ENCODE data around the gene KLHL17.

KLHL17 gene

GRCh38 chr1:920521-920920 lies 39.9 kb upstream of the KLHL17 start:
- TF ChIP-seq SPI1 (IDR thresholded peaks at IDR 0.05; ENCODE audit: low read depth, low read length), result no peak
- no peak for DNase-seq (ENCODE audit: insufficient read length, low spot score)
- no peak for FAIRE-seq

DNA sequence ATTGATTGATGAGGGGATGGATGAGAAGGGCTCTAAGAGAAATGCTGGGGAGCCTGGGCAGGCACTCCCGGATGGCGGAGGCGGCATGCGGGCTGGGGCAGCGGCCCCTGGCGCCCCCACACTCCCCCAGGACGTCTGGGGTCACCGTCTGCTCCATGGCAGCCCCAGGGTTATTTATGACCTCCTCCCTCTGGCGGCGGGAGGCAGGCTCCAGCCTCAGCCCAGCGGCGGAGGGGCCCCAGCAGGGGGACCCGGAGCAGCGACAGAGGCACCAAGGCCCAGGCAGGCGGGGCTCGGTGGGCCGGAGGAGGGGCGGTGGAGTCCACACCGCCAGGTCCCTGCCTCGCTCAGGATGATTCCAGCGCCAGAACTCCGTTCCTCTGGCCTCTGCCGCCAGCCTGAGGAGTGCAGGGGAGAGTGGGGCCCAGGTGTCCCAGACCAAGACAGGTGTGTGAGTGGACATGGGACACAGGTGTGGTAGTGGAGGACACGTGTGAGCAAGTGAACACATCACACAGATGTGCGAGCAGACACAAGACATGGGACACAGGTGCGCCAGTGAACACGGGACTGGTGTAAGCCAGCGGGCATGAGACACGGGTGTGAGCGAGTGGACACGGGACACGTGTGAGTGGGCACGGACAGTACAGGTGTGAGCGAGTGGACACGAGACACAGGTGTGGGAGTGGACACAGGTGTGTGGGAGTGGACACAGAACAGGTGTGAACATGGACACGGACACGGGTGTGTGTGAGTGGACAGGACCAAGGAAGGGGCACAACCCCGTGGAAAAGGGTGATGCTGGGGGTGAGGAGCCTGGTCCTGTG lies 39.2 kb upstream of the KLHL17 start:
- FAIRE-seq, result peak; percentile 5
- no peak for DNase-seq (ENCODE audit: insufficient read length, low spot score)
- TF ChIP-seq TAF1 (IDR thresholded peaks at IDR 0.05; ENCODE audit: low read depth, low read length), result no peak
- no peak for TF ChIP-seq POLR2A (IDR thresholded peaks at IDR 0.05; ENCODE audit: low read depth, low read length)
- no peak for TF ChIP-seq SPI1 (IDR thresholded peaks at IDR 0.05; ENCODE audit: low read depth, low read length)
- TF ChIP-seq POU2F2 (IDR thresholded peaks at IDR 0.05; ENCODE audit: low read depth, low read length), result no peak
- TF ChIP-seq POLR2AphosphoS5 (IDR thresholded peaks at IDR 0.05; ENCODE audit: low read depth, low read length), result no peak
- no peak for TF ChIP-seq PAX5 (IDR thresholded peaks at IDR 0.05; ENCODE audit: insufficient read depth, low read length, severe bottlenecking)

DNA sequence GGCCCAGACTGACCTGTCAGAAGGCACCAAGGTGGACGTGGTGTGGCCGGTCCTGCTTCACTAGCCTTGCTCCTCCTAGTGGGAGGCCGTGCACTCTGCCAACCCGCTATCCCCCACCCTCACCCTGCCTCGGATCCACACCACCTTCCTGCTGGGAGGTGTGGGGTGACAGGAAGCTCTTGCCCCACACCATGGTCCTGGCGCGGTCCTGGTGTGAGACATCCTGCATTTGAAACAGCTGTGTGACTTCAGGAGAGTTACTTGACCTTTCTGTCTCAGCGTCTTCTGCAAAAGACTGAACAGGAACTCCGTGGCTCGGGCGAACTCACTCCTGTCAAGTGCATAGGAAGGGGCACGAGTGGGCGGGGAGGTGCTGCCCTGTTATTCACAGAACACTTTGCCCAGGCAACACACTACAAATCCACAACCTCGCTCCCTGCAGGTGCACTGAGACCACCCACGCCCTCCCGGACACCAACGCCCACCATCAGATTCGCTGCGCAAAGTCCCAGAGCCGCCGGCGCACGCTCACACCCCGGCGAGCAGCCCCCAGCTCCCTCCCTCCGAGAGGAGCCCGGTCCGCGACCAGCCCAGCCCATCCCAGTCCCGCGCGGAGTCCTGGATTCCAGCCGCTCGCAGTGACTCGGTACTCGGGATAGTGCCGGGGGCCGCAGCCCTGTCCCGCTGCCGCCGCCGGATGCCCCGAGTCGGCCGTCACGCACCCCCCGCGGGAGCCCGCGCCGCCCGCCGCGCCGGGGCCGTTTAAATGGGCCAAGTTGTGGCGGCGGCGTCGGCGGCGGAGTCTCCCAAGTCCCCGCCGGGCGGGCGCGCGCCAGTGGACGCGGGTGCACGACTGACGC lies 37.0 kb upstream of the KLHL17 start, which contains the start of gene SAMD11:
TSS of gene SAMD11 (plus strand) at position 793 of the 860 bp plus-strand sequence. CDS start 509 bp downstream, outside the sequence.
- DNase-seq (ENCODE audit: insufficient read length, low spot score), result no peak
- peak; percentile 31 for FAIRE-seq
- TF ChIP-seq POLR2A (IDR thresholded peaks at IDR 0.05; ENCODE audit: low read depth, low read length) (no peak), TAF1 (IDR thresholded peaks at IDR 0.05; ENCODE audit: low read depth, low read length) (no peak), SPI1 (IDR thresholded peaks at IDR 0.05; ENCODE audit: low read depth, low read length) (no peak), POU2F2 (IDR thresholded peaks at IDR 0.05; ENCODE audit: low read depth, low read length) (no peak), POLR2AphosphoS5 (IDR thresholded peaks at IDR 0.05; ENCODE audit: low read depth, low read length) (no peak), PAX5 (IDR thresholded peaks at IDR 0.05; ENCODE audit: insufficient read depth, low read length, severe bottlenecking) (no peak)

GRCh38 chr1:923991-924655 lies 36.3 kb upstream of the KLHL17 start:
- TF ChIP-seq TAF1 (IDR thresholded peaks at IDR 0.05; ENCODE audit: low read depth, low read length) (no peak), POLR2AphosphoS5 (IDR thresholded peaks at IDR 0.05; ENCODE audit: low read depth, low read length) (no peak)

GRCh38 chr1:924656-925560 lies 35.5 kb upstream of the KLHL17 start:
- DNase-seq (ENCODE audit: insufficient read length, low spot score) (no peak), FAIRE-seq (no peak)
- TF ChIP-seq PAX5 (IDR thresholded peaks at IDR 0.05; ENCODE audit: insufficient read depth, low read length, severe bottlenecking) (no peak), POLR2AphosphoS5 (IDR thresholded peaks at IDR 0.05; ENCODE audit: low read depth, low read length) (no peak), SPI1 (IDR thresholded peaks at IDR 0.05; ENCODE audit: low read depth, low read length) (no peak), POU2F2 (IDR thresholded peaks at IDR 0.05; ENCODE audit: low read depth, low read length) (no peak), POLR2A (IDR thresholded peaks at IDR 0.05; ENCODE audit: low read depth, low read length) (no peak), TAF1 (IDR thresholded peaks at IDR 0.05; ENCODE audit: low read depth, low read length) (no peak)

More at GRCh38 chr1:923991-924655, 36.3 kb upstream of the KLHL17 start:
- FAIRE-seq (no peak), DNase-seq (ENCODE audit: insufficient read length, low spot score) (no peak)

DNA sequence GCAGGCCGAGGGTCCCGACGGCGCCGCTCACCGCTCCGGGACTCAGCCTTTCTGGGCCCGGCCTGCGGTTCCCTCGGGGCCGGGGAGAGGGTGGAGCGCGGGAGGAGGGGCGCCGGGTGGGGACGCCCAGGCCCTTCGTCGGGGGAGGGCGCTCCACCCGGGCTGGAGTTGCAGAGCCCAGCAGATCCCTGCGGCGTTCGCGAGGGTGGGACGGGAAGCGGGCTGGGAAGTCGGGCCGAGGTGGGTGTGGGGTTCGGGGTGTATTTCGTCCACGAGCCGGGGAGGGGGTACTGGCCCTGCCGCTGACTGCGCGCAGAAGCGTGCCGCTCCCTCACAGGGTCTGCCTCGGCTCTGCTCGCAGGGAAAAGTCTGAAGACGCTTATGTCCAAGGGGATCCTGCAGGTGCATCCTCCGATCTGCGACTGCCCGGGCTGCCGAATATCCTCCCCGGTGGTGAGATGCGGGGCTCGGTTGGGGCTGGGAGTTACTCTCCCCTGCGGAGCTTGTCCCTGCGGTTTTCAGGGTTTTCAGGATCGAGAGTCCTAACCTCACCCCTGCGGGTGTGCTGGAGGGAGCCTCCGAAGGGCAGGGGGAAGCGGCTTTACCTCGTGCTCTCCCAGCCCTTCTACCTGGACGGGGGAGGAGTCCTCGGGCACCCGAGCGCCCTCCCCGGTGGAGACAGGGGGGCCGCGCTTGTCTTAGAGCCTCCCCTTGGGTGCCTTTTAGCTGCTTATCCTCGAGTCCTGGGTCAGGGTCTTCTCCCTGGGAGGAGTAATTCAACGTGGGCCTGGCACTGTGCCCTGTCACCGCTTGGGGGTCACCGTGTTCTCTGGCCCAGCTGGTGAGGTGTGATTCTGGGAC lies 34.6 kb upstream of the KLHL17 start:
- DNase-seq (ENCODE audit: insufficient read length, low spot score), result no peak
- TF ChIP-seq POLR2A (IDR thresholded peaks at IDR 0.05; ENCODE audit: low read depth, low read length), result no peak
- no peak for TF ChIP-seq TAF1 (IDR thresholded peaks at IDR 0.05; ENCODE audit: low read depth, low read length)
- no peak for TF ChIP-seq POU2F2 (IDR thresholded peaks at IDR 0.05; ENCODE audit: low read depth, low read length)
- TF ChIP-seq PAX5 (IDR thresholded peaks at IDR 0.05; ENCODE audit: insufficient read depth, low read length, severe bottlenecking), result no peak
- TF ChIP-seq POLR2AphosphoS5 (IDR thresholded peaks at IDR 0.05; ENCODE audit: low read depth, low read length), result no peak
- no peak for TF ChIP-seq SPI1 (IDR thresholded peaks at IDR 0.05; ENCODE audit: low read depth, low read length)
- FAIRE-seq, result no peak

- TF ChIP-seq POU2F2 (IDR thresholded peaks at IDR 0.05; ENCODE audit: low read depth, low read length) (no peak), POLR2AphosphoS5 (IDR thresholded peaks at IDR 0.05; ENCODE audit: low read depth, low read length) (no peak), TAF1 (IDR thresholded peaks at IDR 0.05; ENCODE audit: low read depth, low read length) (no peak), PAX5 (IDR thresholded peaks at IDR 0.05; ENCODE audit: insufficient read depth, low read length, severe bottlenecking) (no peak), POLR2A (IDR thresholded peaks at IDR 0.05; ENCODE audit: low read depth, low read length) (no peak), SPI1 (IDR thresholded peaks at IDR 0.05; ENCODE audit: low read depth, low read length) (no peak)
- DNase-seq (ENCODE audit: insufficient read length, low spot score) (no peak), FAIRE-seq (no peak)
Measured at GRCh38 chr1:927234-927633, 33.1 kb upstream of the KLHL17 start.

GRCh38 chr1:927748-928147 lies 32.6 kb upstream of the KLHL17 start:
- no peak for FAIRE-seq
- TF ChIP-seq POU2F2 (IDR thresholded peaks at IDR 0.05; ENCODE audit: low read depth, low read length) (no peak), POLR2A (IDR thresholded peaks at IDR 0.05; ENCODE audit: low read depth, low read length) (no peak), TAF1 (IDR thresholded peaks at IDR 0.05; ENCODE audit: low read depth, low read length) (no peak), PAX5 (IDR thresholded peaks at IDR 0.05; ENCODE audit: insufficient read depth, low read length, severe bottlenecking) (no peak), POLR2AphosphoS5 (IDR thresholded peaks at IDR 0.05; ENCODE audit: low read depth, low read length) (no peak), SPI1 (IDR thresholded peaks at IDR 0.05; ENCODE audit: low read depth, low read length) (no peak)

More at GRCh38 chr1:927748-928147, 32.6 kb upstream of the KLHL17 start:
- no peak for DNase-seq (ENCODE audit: insufficient read length, low spot score)
